Small intestine (tissue), 7 donors: Measurements from ENCODE around the gene SMIM5. TPM values are rescaled to one million over a fixed set of nuclear protein-coding genes. Genes with fewer than 3 reads are reported as not detected.

Source experiments
- DNase-seq, 2 donors: peaks; one replicate each; pipeline versions ENCODE4 v3.0.0 to v3.0.0-alpha.2; 2013
- FAIRE-seq: peaks from 2 replicates; lab custom pipeline; 2012; peaks lifted over from hg19 to GRCh38; lab: Jason Lieb, UNC
- H3K27ac ChIP-seq, 3 donors: one replicate each; pipeline ENCODE4 v1.5.1; 2013; ENCODE audit warnings: low read length in 2 of 3, mild to moderate bottlenecking in 2 of 3, control low read depth in 1 of 3, inconsistent platforms in 1 of 3, low read depth in 1 of 3, moderate library complexity in 1 of 3
- H3K27me3 ChIP-seq, 3 donors: one replicate each; pipeline ENCODE4 v1.6.1; 2013; ENCODE audit warnings: low read length in 3 of 3, inconsistent platforms in 1 of 3; ENCODE audit not compliant: control insufficient read depth in 3 of 3, insufficient read depth in 3 of 3
- H3K36me3 ChIP-seq, 3 donors: one replicate each; pipeline ENCODE4 v1.6.1; 2013; ENCODE audit warnings: low read length in 3 of 3, inconsistent platforms in 1 of 3, low read depth in 1 of 3, mild to moderate bottlenecking in 1 of 3, moderate library complexity in 1 of 3; ENCODE audit not compliant: control insufficient read depth in 3 of 3, insufficient read depth in 2 of 3
- H3K4me1 ChIP-seq, 3 donors: one replicate each; pipeline ENCODE4 v1.6.1; 2013; ENCODE audit warnings: low read length in 2 of 3, inconsistent platforms in 1 of 3, low read depth in 1 of 3, mild to moderate bottlenecking in 1 of 3, moderate library complexity in 1 of 3; ENCODE audit not compliant: control insufficient read depth in 3 of 3, insufficient read depth in 2 of 3
- H3K4me3 ChIP-seq, 3 donors: one replicate each; pipeline ENCODE4 v1.5.1; 2013; ENCODE audit warnings: low read length in 3 of 3, control low read depth in 1 of 3, inconsistent platforms in 1 of 3, low read depth in 1 of 3, mild to moderate bottlenecking in 1 of 3, moderate library complexity in 1 of 3
- H3K9me3 ChIP-seq, 2 donors: one replicate each; pipeline ENCODE4 v1.6.1; 2013; ENCODE audit warnings: low read depth in 1 of 2, low read length in 1 of 2; ENCODE audit not compliant: control insufficient read depth in 2 of 2, insufficient read depth in 1 of 2
- WGBS, 3 donors: extraction: QIAGEN DNeasy Blood & Tissue Kit; methylation state at CpG; one replicate each; pipeline ENCODE4 v1.1.7; 2013; 5-methylcytosine and 5-hydroxymethylcytosine counted together
- polyA plus RNA-seq, 4 donors: library from polyadenylated mRNA; stranded (reverse) in 3 of 4; unstranded in 1 of 4; fragments of 200-250 nt in 3 of 4; fragments of 120-200 nt in 1 of 4; gene quantifications; one replicate each; pipeline versions ENCODE4 v1.2.1 to v1.2.3, GENCODE V29; 2013
- donor health status: healthy with polysubstance abuse.
- donor health status: control.
- donor health status: control.
- donor health status: Bipolar disorder and iron deficiency.
- donor health status: healthy.

The SMIM5 gene
- polyA plus RNA-seq, 4 donors: 10.4 to 114 (median 52.9) TPM

- Histone ChIP-seq H3K27me3 (no peaks in the 10 kb centered on the region), H3K36me3 (peaks cover 1 to 66% (median 13%) of the 10 kb centered on the region in 3 donors), H3K9me3 (no peaks in the 10 kb centered on the region), H3K4me3 (no peak overlapping the region), H3K4me1 (peaks cover 2 to 30% (median 4%) of the 10 kb centered on the region in 3 donors), H3K27ac (no peak overlapping the region)
- WGBS, 3 donors: 95 to 97% (median 96%) methylated on average over 6 of the region's 6 CpGs
- DNase-seq (no peak), FAIRE-seq (no peak)
These were observed 16.5 kb downstream of the SMIM5 start for GRCh38 chr17:75649687-75650086.

- no peak overlapping the region for H3K27ac ChIP-seq
- FAIRE-seq: no peak
These were observed 17.6 kb downstream of the SMIM5 start for GRCh38 chr17:75650874-75651273.

GRCh38 chr17:75652341-75652740, 19.1 kb downstream of the SMIM5 start:
- no peak for FAIRE-seq
- no peak for DNase-seq
- no peaks in the 10 kb centered on the region for H3K27me3 ChIP-seq
- H3K36me3 ChIP-seq: peaks cover 1 to 83% (median 13%) of the 10 kb centered on the region in 3 donors
- no peaks in the 10 kb centered on the region for H3K9me3 ChIP-seq
- no peak overlapping the region for H3K27ac ChIP-seq
- H3K4me1 ChIP-seq: peaks cover 0 to 4% (median 0%) of the 10 kb centered on the region in 3 donors
- 92 to 96% (median 94%) methylated on average over 5 of the region's 5 CpGs for WGBS, 3 donors
- no peak overlapping the region for H3K4me3 ChIP-seq

More at GRCh38 chr17:75650874-75651273, 17.6 kb downstream of the SMIM5 start:
- peaks cover 0 to 18% (median 3%) of the 10 kb centered on the region in 3 donors for H3K4me1 ChIP-seq
- H3K27me3 ChIP-seq: no peaks in the 10 kb centered on the region
- 75 to 92% (median 82%) methylated on average over 7 of the region's 7 CpGs for WGBS, 3 donors
- H3K9me3 ChIP-seq: no peaks in the 10 kb centered on the region
- peaks cover 1 to 75% (median 13%) of the 10 kb centered on the region in 3 donors for H3K36me3 ChIP-seq
- H3K4me3 ChIP-seq: no peak overlapping the region
- no peak for DNase-seq

- Histone ChIP-seq H3K4me1 (no peaks in the 10 kb centered on the region), H3K9me3 (no peaks in the 10 kb centered on the region), H3K36me3 (peaks cover 1 to 80% (median 13%) of the 10 kb centered on the region in 3 donors), H3K4me3 (no peak overlapping the region), H3K27me3 (no peaks in the 10 kb centered on the region), H3K27ac (no peak overlapping the region)
- FAIRE-seq: no peak
- 70 to 85% (median 81%) methylated on average over 6 of the region's 6 CpGs for WGBS, 3 donors
- DNase-seq: peak in 1 of 2 donors; percentile 59
These were observed 19.8 kb downstream of the SMIM5 start for GRCh38 chr17:75652934-75653549.

GRCh38 chr17:75654176-75654575, 20.9 kb downstream of the SMIM5 start:
- DNase-seq (peak in 1 of 2 donors; percentile 48), FAIRE-seq (no peak)
- 19 to 42% (median 23%) methylated on average over 2 of the region's 2 CpGs for WGBS, 3 donors
- Histone ChIP-seq H3K27ac (no peak overlapping the region), H3K9me3 (no peaks in the 10 kb centered on the region), H3K4me1 (no peaks in the 10 kb centered on the region), H3K4me3 (no peak overlapping the region), H3K27me3 (no peaks in the 10 kb centered on the region), H3K36me3 (peaks cover 1 to 75% (median 13%) of the 10 kb centered on the region in 3 donors)

- DNase-seq: no peak
- no peak for FAIRE-seq
- 82 to 88% (median 86%) methylated on average over 5 of the region's 5 CpGs for WGBS, 3 donors
These were observed 25.0 kb downstream of the SMIM5 start for GRCh38 chr17:75658237-75658636.

GRCh38 chr17:75661531-75661930, 28.3 kb downstream of the SMIM5 start:
- DNase-seq (no peak), FAIRE-seq (no peak)
- Histone ChIP-seq H3K4me1 (peaks cover 0 to 8% (median 5%) of the 10 kb centered on the region in 3 donors), H3K4me3 (no peak overlapping the region), H3K36me3 (peaks cover 0 to 60% (median 2%) of the 10 kb centered on the region in 3 donors), H3K27ac (no peak overlapping the region), H3K27me3 (no peaks in the 10 kb centered on the region), H3K9me3 (no peaks in the 10 kb centered on the region)
- 94 to 98% (median 98%) methylated on average over 4 of the region's 4 CpGs for WGBS, 3 donors

More at GRCh38 chr17:75658237-75658636, 25.0 kb downstream of the SMIM5 start:
- no peak overlapping the region for H3K4me3 ChIP-seq
- H3K27me3 ChIP-seq: no peaks in the 10 kb centered on the region
- no peaks in the 10 kb centered on the region for H3K4me1 ChIP-seq
- H3K36me3 ChIP-seq: peaks cover 0 to 69% (median 0%) of the 10 kb centered on the region in 3 donors
- no peak overlapping the region for H3K27ac ChIP-seq
- H3K9me3 ChIP-seq: no peaks in the 10 kb centered on the region

GRCh38 chr17:75662511-75662910, 29.3 kb downstream of the SMIM5 start:
- WGBS, 3 donors: 93 to 97% (median 96%) methylated on average over 9 of the region's 9 CpGs
- Histone ChIP-seq H3K27me3 (no peaks in the 10 kb centered on the region), H3K4me1 (peaks cover 0 to 8% (median 5%) of the 10 kb centered on the region in 3 donors), H3K9me3 (no peaks in the 10 kb centered on the region), H3K4me3 (no peak overlapping the region), H3K36me3 (peaks cover 0 to 50% (median 2%) of the 10 kb centered on the region in 3 donors), H3K27ac (no peak overlapping the region)
- FAIRE-seq (no peak), DNase-seq (no peak)
